ENCODE results near the gene PTPN3. TPM values are rescaled to one million over a fixed set of nuclear protein-coding genes. Genes with fewer than 3 reads are reported as not detected.

The PTPN3 gene
- total RNA-seq, 1 donor from 2014 or later = 6.8 TPM

- H3K27me3 Mint-ChIP-seq (ENCODE audit: low read depth) = peaks cover 26% of the 10 kb centered on the region
- H3K4me3 Mint-ChIP-seq = no peak overlapping the region
- no peak overlapping the region for H3K27ac Mint-ChIP-seq
- H3K9me3 Mint-ChIP-seq = no peaks in the 10 kb centered on the region
- H3K4me1 Mint-ChIP-seq = no peaks in the 10 kb centered on the region
- H3K36me3 Mint-ChIP-seq = no peaks in the 10 kb centered on the region
- TF ChIP-seq CTCF (IDR thresholded peaks at IDR 0.05; ENCODE audit: unreplicated experiment) = no peak
- DNase-seq (ENCODE audit: low spot score in 2 of 2, unreplicated experiment in 2 of 2) = no peak
Observed at GRCh38 chr9:109509611-109510010, 11.5 kb upstream of the PTPN3 start.

DNA sequence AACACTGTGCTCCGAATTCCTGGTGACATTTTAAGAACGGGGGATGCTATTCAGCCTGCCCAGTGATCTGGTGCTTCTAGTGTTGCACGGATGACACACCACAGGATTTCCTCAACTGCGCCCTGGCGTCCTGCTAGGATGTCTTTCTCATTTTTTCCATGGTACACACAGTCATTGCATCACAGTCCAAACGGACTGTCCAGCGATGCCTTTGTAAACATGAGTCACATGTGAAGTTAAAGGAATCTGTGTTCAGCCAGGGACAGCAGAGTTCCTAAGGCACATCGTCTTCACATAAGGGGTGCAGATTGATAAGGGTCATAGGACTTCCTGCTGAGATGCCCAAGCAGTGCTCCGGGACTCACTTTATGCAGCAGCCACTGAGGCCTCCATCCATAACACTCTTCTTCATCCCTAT is 9.3 kb upstream of the PTPN3 start:
- no peaks in the 10 kb centered on the region for H3K36me3 Mint-ChIP-seq
- no peaks in the 10 kb centered on the region for H3K9me3 Mint-ChIP-seq
- TF ChIP-seq CTCF (IDR thresholded peaks at IDR 0.05; ENCODE audit: unreplicated experiment) = no peak
- no peaks in the 10 kb centered on the region for H3K4me1 Mint-ChIP-seq
- H3K4me3 Mint-ChIP-seq = no peak overlapping the region
- no peak for DNase-seq (ENCODE audit: low spot score in 2 of 2, unreplicated experiment in 2 of 2)
- peaks cover 47% of the 10 kb centered on the region for H3K27me3 Mint-ChIP-seq (ENCODE audit: low read depth)
- no peak overlapping the region for H3K27ac Mint-ChIP-seq

- Mint-ChIP-seq H3K4me3 (no peak overlapping the region), H3K27me3 (ENCODE audit: low read depth) (peaks cover 59% of the 10 kb centered on the region), H3K4me1 (no peaks in the 10 kb centered on the region), H3K36me3 (no peaks in the 10 kb centered on the region), H3K9me3 (no peaks in the 10 kb centered on the region), H3K27ac (no peak overlapping the region)
- no peak for DNase-seq (ENCODE audit: low spot score in 2 of 2, unreplicated experiment in 2 of 2)
- TF ChIP-seq CTCF (IDR thresholded peaks at IDR 0.05; ENCODE audit: unreplicated experiment) = no peak
Observed at GRCh38 chr9:109506097-109506712, 8.1 kb upstream of the PTPN3 start.

GRCh38 chr9:109504689-109505088 is 6.6 kb upstream of the PTPN3 start:
- Mint-ChIP-seq H3K27ac (no peak overlapping the region), H3K4me1 (peaks cover 2% of the 10 kb centered on the region), H3K4me3 (no peak overlapping the region), H3K36me3 (no peaks in the 10 kb centered on the region), H3K27me3 (ENCODE audit: low read depth) (peaks cover 72% of the 10 kb centered on the region), H3K9me3 (no peaks in the 10 kb centered on the region)
- TF ChIP-seq CTCF (IDR thresholded peaks at IDR 0.05; ENCODE audit: unreplicated experiment) = no peak
- DNase-seq (ENCODE audit: low spot score in 2 of 2, unreplicated experiment in 2 of 2) = no peak

- H3K4me1 Mint-ChIP-seq = peaks cover 20% of the 10 kb centered on the region
- no peak for DNase-seq (ENCODE audit: low spot score in 2 of 2, unreplicated experiment in 2 of 2)
- no peaks in the 10 kb centered on the region for H3K9me3 Mint-ChIP-seq
- H3K27ac Mint-ChIP-seq = no peak overlapping the region
- peak overlapping the region; percentile 56 for H3K4me3 Mint-ChIP-seq
- no peak for TF ChIP-seq CTCF (IDR thresholded peaks at IDR 0.05; ENCODE audit: unreplicated experiment)
- H3K27me3 Mint-ChIP-seq (ENCODE audit: low read depth) = peaks cover 86% of the 10 kb centered on the region
- H3K36me3 Mint-ChIP-seq = no peaks in the 10 kb centered on the region
Observed at GRCh38 chr9:109500421-109500974, 2.4 kb upstream of the PTPN3 start.

Measured in mesothelial cell of epicardium (in vitro differentiated cells).